Mesenchymal stem cell (in vitro differentiated cells and primary cell): ENCODE results near the gene REXO5.

Experiments
- DNase-seq: peaks from one replicate; pipeline ENCODE4 v3.0.0-alpha.2; 2013
- H2AFZ ChIP-seq: one replicate; pipeline ENCODE4 v1.6.1; 2013; ENCODE audit warnings: low read depth, mild to moderate bottlenecking, control low read depth, inconsistent platforms, low read length, moderate library complexity
- H2AK5ac ChIP-seq: 2 replicates; pipeline ENCODE4 v1.6.1; 2013; ENCODE audit warnings: low read length, moderate library complexity, mild to moderate bottlenecking, inconsistent platforms; ENCODE audit not compliant: severe bottlenecking
- H2BK120ac ChIP-seq: one replicate; pipeline ENCODE4 v1.6.1; 2013; ENCODE audit warnings: low read depth, mild to moderate bottlenecking, inconsistent platforms, low read length, moderate library complexity
- H2BK12ac ChIP-seq, 2 experiments: one replicate each; pipeline ENCODE4 v1.6.1; 2013; ENCODE audit warnings: inconsistent platforms in 2 of 2, low read length in 2 of 2, mild to moderate bottlenecking in 2 of 2, moderate library complexity in 2 of 2, control low read depth in 1 of 2
- H2BK15ac ChIP-seq: one replicate; pipeline ENCODE4 v1.6.1; 2013; ENCODE audit warnings: mild to moderate bottlenecking, low read depth, inconsistent platforms; ENCODE audit not compliant: poor library complexity, severe bottlenecking
- H2BK5ac ChIP-seq: 2 replicates; pipeline ENCODE4 v1.6.1; 2013; ENCODE audit warnings: low read depth, mild to moderate bottlenecking, low read length, control low read depth, inconsistent platforms; ENCODE audit not compliant: poor library complexity, severe bottlenecking
- H3K14ac ChIP-seq, 2 experiments: one replicate each; pipeline ENCODE4 v1.6.1; 2013; ENCODE audit warnings: inconsistent platforms in 2 of 2, low read length in 2 of 2, control low read depth in 1 of 2, mild to moderate bottlenecking in 1 of 2, moderate library complexity in 1 of 2
- H3K18ac ChIP-seq, 2 experiments: one replicate each; pipeline ENCODE4 v1.6.1; 2013; ENCODE audit warnings: inconsistent platforms in 2 of 2, low read length in 2 of 2, control low read depth in 1 of 2, low read depth in 1 of 2, mild to moderate bottlenecking in 1 of 2
- H3K23ac ChIP-seq, 2 experiments: one replicate each; pipeline ENCODE4 v1.6.1; 2013; ENCODE audit warnings: inconsistent platforms in 2 of 2, low read length in 2 of 2, mild to moderate bottlenecking in 2 of 2, moderate library complexity in 2 of 2, control low read depth in 1 of 2
- H3K27ac ChIP-seq: 2 replicates; pipeline ENCODE4 v1.5.1; 2013; ENCODE audit warnings: mild to moderate bottlenecking, moderate library complexity, low read length, control low read depth, inconsistent platforms; ENCODE audit not compliant: poor library complexity, severe bottlenecking
- H3K27me3 ChIP-seq, 2 experiments: 2 replicates each; pipeline versions ENCODE4 v1.6.1 to v1.7.0; 2013; ENCODE audit warnings: low read length in 2 of 2, mild to moderate bottlenecking in 2 of 2, moderate library complexity in 2 of 2, control low read depth in 1 of 2, inconsistent platforms in 1 of 2; ENCODE audit not compliant: control insufficient read depth in 1 of 2, insufficient read depth in 1 of 2
- H3K36me3 ChIP-seq, 2 experiments: 2 replicates each; pipeline versions ENCODE4 v1.6.1 to v1.7.0; 2013; ENCODE audit warnings: low read length in 2 of 2, control low read depth in 1 of 2, inconsistent platforms in 1 of 2, low read depth in 1 of 2, mild to moderate bottlenecking in 1 of 2; ENCODE audit not compliant: insufficient read depth in 2 of 2, control insufficient read depth in 1 of 2
- H3K4ac ChIP-seq, 2 experiments: one replicate each; pipeline ENCODE4 v1.6.1; 2013; ENCODE audit warnings: inconsistent platforms in 2 of 2, low read length in 2 of 2, mild to moderate bottlenecking in 2 of 2, moderate library complexity in 2 of 2, control low read depth in 1 of 2, low read depth in 1 of 2
- H3K4me1 ChIP-seq: 2 replicates; pipeline ENCODE4 v1.6.1; 2013; ENCODE audit warnings: low read depth, low read length, control low read depth; ENCODE audit not compliant: control insufficient read depth, insufficient read depth
- H3K4me2 ChIP-seq: 2 replicates; pipeline ENCODE4 v1.6.1; 2013; ENCODE audit warnings: low read length, mild to moderate bottlenecking, inconsistent platforms; ENCODE audit not compliant: poor library complexity, severe bottlenecking
- H3K4me3 ChIP-seq, 2 experiments: 2 replicates each; pipeline versions ENCODE4 v1.5.1 to v1.7.0; 2013; ENCODE audit warnings: low read length in 2 of 2, mild to moderate bottlenecking in 2 of 2, control low read depth in 1 of 2, low read depth in 1 of 2; ENCODE audit not compliant: insufficient read depth in 1 of 2
- H3K79me1 ChIP-seq: replicated peaks from 2 replicates; pipeline ENCODE4 v1.6.1; 2013; ENCODE audit warnings: mild to moderate bottlenecking, control low read depth, low read length, inconsistent platforms; ENCODE audit not compliant: poor library complexity, severe bottlenecking
- H3K9ac ChIP-seq: 2 replicates; pipeline ENCODE4 v1.7.0; 2013; ENCODE audit warnings: mild to moderate bottlenecking, low read length, moderate library complexity
- H3K9me3 ChIP-seq: 2 replicates; pipeline ENCODE4 v1.7.0; 2013; ENCODE audit warnings: mild to moderate bottlenecking, low read length; ENCODE audit not compliant: control insufficient read depth
- H4K8ac ChIP-seq: one replicate; pipeline ENCODE4 v1.6.1; 2013; ENCODE audit warnings: inconsistent platforms, mild to moderate bottlenecking, low read length, moderate library complexity
- H4K91ac ChIP-seq: one replicate; pipeline ENCODE4 v1.6.1; 2013; ENCODE audit warnings: mild to moderate bottlenecking, low read length, inconsistent platforms
- WGBS: methylation state at CpG from one replicate; pipeline ENCODE4 v1.1.7; 2013; ENCODE audit warnings: mixed read lengths; 5-methylcytosine and 5-hydroxymethylcytosine counted together

Gene REXO5

GRCh38 chr16:20857281-20857680, 51.0 kb downstream of the REXO5 start:
- Histone ChIP-seq H2AK5ac (no peak overlapping the region), H2BK12ac (no peak overlapping the region), H3K4ac (no peak overlapping the region), H4K8ac (no peak overlapping the region), H3K18ac (no peak overlapping the region), H2AFZ (no peak overlapping the region), H3K9ac (no peak overlapping the region), H3K36me3 (peaks cover 23 to 82% of the 10 kb centered on the region in 2 experiments), H3K27me3 (no peaks in the 10 kb centered on the region), H3K27ac (no peak overlapping the region), H2BK120ac (no peak overlapping the region), H3K23ac (no peak overlapping the region), H3K4me3 (no peak overlapping the region), H2BK15ac (no peak overlapping the region), H3K9me3 (no peaks in the 10 kb centered on the region), H4K91ac (no peak overlapping the region), H3K4me1 (peaks cover 1% of the 10 kb centered on the region), H2BK5ac (no peak overlapping the region), H3K14ac (no peak overlapping the region), H3K79me1 (peaks cover 54% of the 10 kb centered on the region), H3K4me2 (no peak overlapping the region)
- no peak for DNase-seq
- WGBS: 98% methylated on average over 2 of the region's 2 CpGs

- peaks cover 47% of the 10 kb centered on the region for H3K79me1 ChIP-seq
- no peak for DNase-seq
- no peak overlapping the region for H3K4me2 ChIP-seq
- H2BK12ac ChIP-seq: no peak overlapping the region
- H3K4me3 ChIP-seq: no peak overlapping the region
- peak overlapping the region; percentile 30 for H3K9ac ChIP-seq
- no peak overlapping the region for H3K18ac ChIP-seq
- H3K14ac ChIP-seq: no peak overlapping the region
- H3K27me3 ChIP-seq: no peaks in the 10 kb centered on the region
- H2BK120ac ChIP-seq: no peak overlapping the region
- no peaks in the 10 kb centered on the region for H3K9me3 ChIP-seq
- WGBS: 96% methylated on average over 2 of the region's 3 CpGs
- no peak overlapping the region for H3K4ac ChIP-seq
- H3K27ac ChIP-seq: no peak overlapping the region
- peaks cover 30 to 80% of the 10 kb centered on the region in 2 experiments for H3K36me3 ChIP-seq
- no peak overlapping the region for H2AK5ac ChIP-seq
- peaks cover 5% of the 10 kb centered on the region for H3K4me1 ChIP-seq
- H3K23ac ChIP-seq: no peak overlapping the region
- H2BK15ac ChIP-seq: no peak overlapping the region
- H4K91ac ChIP-seq: no peak overlapping the region
- H4K8ac ChIP-seq: no peak overlapping the region
- no peak overlapping the region for H2BK5ac ChIP-seq
- no peak overlapping the region for H2AFZ ChIP-seq
Measured at GRCh38 chr16:20859229-20859628, 52.9 kb downstream of the REXO5 start.

GRCh38 chr16:20859699-20860098, 53.4 kb downstream of the REXO5 start:
- Histone ChIP-seq H4K8ac (no peak overlapping the region), H2BK15ac (no peak overlapping the region), H2BK5ac (no peak overlapping the region), H3K9ac (peak overlapping the region; percentile 30), H2AFZ (no peak overlapping the region), H3K4ac (no peak overlapping the region), H3K27me3 (no peaks in the 10 kb centered on the region), H3K79me1 (peaks cover 43% of the 10 kb centered on the region), H3K23ac (no peak overlapping the region), H3K36me3 (peaks cover 30 to 75% of the 10 kb centered on the region in 2 experiments), H3K18ac (no peak overlapping the region), H2BK120ac (no peak overlapping the region), H2AK5ac (no peak overlapping the region), H3K4me1 (peaks cover 5% of the 10 kb centered on the region), H3K4me2 (no peak overlapping the region), H3K4me3 (no peak overlapping the region), H4K91ac (no peak overlapping the region), H2BK12ac (no peak overlapping the region), H3K14ac (no peak overlapping the region), H3K27ac (no peak overlapping the region), H3K9me3 (no peaks in the 10 kb centered on the region)
- over 99% methylated on average over 4 of the region's 4 CpGs for WGBS
- no peak for DNase-seq

GRCh38 chr16:20860361-20860760, 54.0 kb downstream of the REXO5 start:
- Histone ChIP-seq H4K8ac (no peak overlapping the region), H4K91ac (no peak overlapping the region), H3K9ac (no peak overlapping the region), H3K4ac (no peak overlapping the region), H3K18ac (no peak overlapping the region), H3K4me3 (no peak overlapping the region), H3K23ac (no peak overlapping the region), H3K4me1 (peaks cover 5% of the 10 kb centered on the region), H2BK15ac (no peak overlapping the region), H3K79me1 (peaks cover 38% of the 10 kb centered on the region), H3K27me3 (no peaks in the 10 kb centered on the region), H2BK5ac (no peak overlapping the region), H3K4me2 (no peak overlapping the region), H2BK120ac (no peak overlapping the region), H3K9me3 (no peaks in the 10 kb centered on the region), H2AFZ (no peak overlapping the region), H3K14ac (no peak overlapping the region), H2BK12ac (no peak overlapping the region), H2AK5ac (no peak overlapping the region), H3K36me3 (peaks cover 26 to 69% of the 10 kb centered on the region in 2 experiments), H3K27ac (no peak overlapping the region)
- 96% methylated on average over 4 of the region's 4 CpGs for WGBS
- no peak for DNase-seq
